HG03095 (cell line): ENCODE results near the gene KCNG2.

Experiments used
- ATAC-seq: cut with Tn5 transposase; IDR thresholded peaks from one replicate; pipeline ENCODE4 v1.9.1; 2021; ENCODE audit warnings: moderate library complexity; ENCODE audit not compliant: unreplicated experiment

KCNG2 gene

GRCh38 chr18:79768745-79769144 is 29.0 kb upstream of the KCNG2 start:
- no peak for ATAC-seq

- ATAC-seq, result no peak
Measured at GRCh38 chr18:79769698-79770500, 27.8 kb upstream of the KCNG2 start.

GRCh38 chr18:79770501-79770815 is 27.3 kb upstream of the KCNG2 start:
- no peak for ATAC-seq

GRCh38 chr18:79770826-79771225 is 26.9 kb upstream of the KCNG2 start:
- no peak for ATAC-seq

GRCh38 chr18:79771446-79772107 is 26.2 kb upstream of the KCNG2 start:
- no peak for ATAC-seq

- ATAC-seq, result no peak
Measured at GRCh38 chr18:79772108-79772864, 25.5 kb upstream of the KCNG2 start.

GRCh38 chr18:79772865-79773696 is 24.7 kb upstream of the KCNG2 start:
- no peak for ATAC-seq

GRCh38 chr18:79774111-79774510 is 23.6 kb upstream of the KCNG2 start:
- no peak for ATAC-seq

- no peak for ATAC-seq
Measured at GRCh38 chr18:79775441-79776221, 22.1 kb upstream of the KCNG2 start.

- ATAC-seq, result no peak
Measured at GRCh38 chr18:79776674-79777073, 21.1 kb upstream of the KCNG2 start.

- ATAC-seq, result no peak
Measured at GRCh38 chr18:79778291-79778791, 19.4 kb upstream of the KCNG2 start.

- no peak for ATAC-seq
Measured at GRCh38 chr18:79779021-79779699, 18.6 kb upstream of the KCNG2 start.

GRCh38 chr18:79779700-79780190 is 18.0 kb upstream of the KCNG2 start:
- ATAC-seq, result no peak

- no peak for ATAC-seq
Measured at GRCh38 chr18:79780547-79780946, 17.2 kb upstream of the KCNG2 start.

GRCh38 chr18:79781331-79781941 is 16.3 kb upstream of the KCNG2 start:
- no peak for ATAC-seq

- no peak for ATAC-seq
Measured at GRCh38 chr18:79782566-79783308, 15.0 kb upstream of the KCNG2 start.

GRCh38 chr18:79784071-79784913 is 13.4 kb upstream of the KCNG2 start:
- ATAC-seq, result no peak
